Lower leg skin (tissue), 4 donors: ENCODE measurements around the gene CEACAM21. TPM values are rescaled to one million over a fixed set of nuclear protein-coding genes. Genes with fewer than 3 reads are reported as not detected.

Experiments used
- DNase-seq, 2 donors: peaks; one replicate each; pipeline ENCODE4 v3.0.0-alpha.2; 2019; ENCODE audit warnings: low spot score in 2 of 2
- H3K4me3 ChIP-seq: fragments of 200-600 bp; sonication (generic); 2 replicates; pipeline ENCODE4 v1.5.1; 2017; ENCODE audit warnings: mild to moderate bottlenecking, low read depth; ENCODE audit not compliant: poor library complexity, severe bottlenecking
- CTCF ChIP-seq, 3 donors: fragments of 450-650 bp; IDR thresholded peaks; one replicate each; pipeline ENCODE4 v1.5.1; 2016; ENCODE audit warnings: antibody characterized with exemption in 3 of 3, mild to moderate bottlenecking in 3 of 3, moderate library complexity in 2 of 3
- POLR2A ChIP-seq, 2 donors: fragments of 450-650 bp; IDR thresholded peaks; one replicate each; pipeline ENCODE4 v1.6.1; 2016 to 2017; ENCODE audit warnings: antibody characterized with exemption in 2 of 2, mild to moderate bottlenecking in 1 of 2, moderate library complexity in 1 of 2
- WGBS, 2 donors: methylation state at CpG; one replicate each; pipeline ENCODE4 v1.1.5; 2018; 5-methylcytosine and 5-hydroxymethylcytosine counted together
- intact Hi-C: fragments of 100-400 bp; cut with DNase I; formaldehyde crosslinking; loops from one replicate; pipeline ENCODE4 v1.15.0; 2023; ENCODE audit warnings: low total_unique reads
- total RNA-seq, 4 donors: library from RNA; depleted of rRNA; stranded (reverse); fragments of >200 nt; gene quantifications; one replicate each; pipeline ENCODE4 v1.1.0, GENCODE V29; 2016

The CEACAM21 gene
- total RNA-seq, 4 donors from 2014 or later: 0.75 TPM; not detected in 3

- TF ChIP-seq POLR2A (IDR thresholded peaks at IDR 0.05) (no peak), CTCF (IDR thresholded peaks at IDR 0.05) (no peak)
- 42 to 43% methylated on average over 4 of the region's 4 CpGs for WGBS, 2 donors
- no peak overlapping the region for H3K4me3 ChIP-seq
- DNase-seq: peak in 1 of 2 donors; percentile 12
- intact Hi-C loops: no loop called here
Measured at GRCh38 chr19:41623360-41623759, 47.4 kb downstream of the CEACAM21 start.

- TF ChIP-seq POLR2A (IDR thresholded peaks at IDR 0.05) (no peak), CTCF (IDR thresholded peaks at IDR 0.05) (no peak)
- 64 to 78% methylated on average over 7 of the region's 7 CpGs for WGBS, 2 donors
- H3K4me3 ChIP-seq: no peak overlapping the region
- intact Hi-C loops: no loop called here
- DNase-seq: no peak
Measured at GRCh38 chr19:41624515-41624914, 48.5 kb downstream of the CEACAM21 start.

GRCh38 chr19:41624937-41625336 lies 49.0 kb downstream of the CEACAM21 start:
- H3K4me3 ChIP-seq: no peak overlapping the region
- TF ChIP-seq CTCF (IDR thresholded peaks at IDR 0.05) (no peak), POLR2A (IDR thresholded peaks at IDR 0.05) (no peak)
- 33 to 49% methylated on average over 4 of the region's 4 CpGs for WGBS, 2 donors
- peak in 1 of 2 donors; percentile 5 for DNase-seq
- intact Hi-C loops: no loop called here

GRCh38 chr19:41626278-41626677 lies 50.3 kb downstream of the CEACAM21 start:
- peak in 1 of 2 donors; percentile 4 for DNase-seq
- 48 to 55% methylated on average over 3 of the region's 3 CpGs for WGBS, 2 donors
- TF ChIP-seq POLR2A (IDR thresholded peaks at IDR 0.05) (no peak), CTCF (IDR thresholded peaks at IDR 0.05) (no peak)
- intact Hi-C loops: no loop called here
- no peak overlapping the region for H3K4me3 ChIP-seq

- H3K4me3 ChIP-seq: no peak within 1 kb of the TSS
- TF ChIP-seq CTCF (IDR thresholded peaks at IDR 0.05): no peak
- TF ChIP-seq POLR2A (IDR thresholded peaks at IDR 0.05): no peak
- intact Hi-C loops: no loop called here
- peak in 1 of 2 donors; percentile 15 for DNase-seq
- WGBS, 2 donors: 32 to 44% methylated on average over 7 of the region's 7 CpGs
Measured at GRCh38 chr19:41626877-41627276, 50.9 kb downstream of the CEACAM21 start, which contains the start of gene CEACAM4. TSS of gene CEACAM4 (minus strand) at chr19:41627074. CDS start at chr19:41626963, 111 bp downstream.
